Cortex of kidney (tissue), 1 donor: Measurements from ENCODE around the gene CACNA2D2.

Experiments
- DNase-seq: peaks from one replicate; lab custom pipeline; 2025; lab: John Stamatoyannopoulos, UW

CACNA2D2 gene

DNA sequence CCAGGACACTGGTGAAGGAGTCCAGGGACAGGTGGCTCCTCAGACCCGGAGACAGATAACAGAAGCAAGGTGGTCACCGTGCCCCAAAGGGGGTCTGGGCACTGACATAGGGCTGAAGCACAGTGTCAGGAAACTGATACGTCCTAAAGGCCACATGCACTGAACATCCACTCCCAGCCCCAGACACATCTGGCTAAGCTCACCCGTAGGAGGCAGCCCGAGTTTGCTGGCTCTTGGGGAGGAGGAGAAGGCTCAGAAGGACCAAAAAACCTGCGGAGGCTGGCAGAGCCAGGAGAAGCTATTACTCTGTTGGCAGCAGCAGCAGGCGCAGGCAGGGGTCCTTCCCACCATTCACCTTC lies 1.2 kb downstream of the CACNA2D2 start:
- no peak for DNase-seq

DNA sequence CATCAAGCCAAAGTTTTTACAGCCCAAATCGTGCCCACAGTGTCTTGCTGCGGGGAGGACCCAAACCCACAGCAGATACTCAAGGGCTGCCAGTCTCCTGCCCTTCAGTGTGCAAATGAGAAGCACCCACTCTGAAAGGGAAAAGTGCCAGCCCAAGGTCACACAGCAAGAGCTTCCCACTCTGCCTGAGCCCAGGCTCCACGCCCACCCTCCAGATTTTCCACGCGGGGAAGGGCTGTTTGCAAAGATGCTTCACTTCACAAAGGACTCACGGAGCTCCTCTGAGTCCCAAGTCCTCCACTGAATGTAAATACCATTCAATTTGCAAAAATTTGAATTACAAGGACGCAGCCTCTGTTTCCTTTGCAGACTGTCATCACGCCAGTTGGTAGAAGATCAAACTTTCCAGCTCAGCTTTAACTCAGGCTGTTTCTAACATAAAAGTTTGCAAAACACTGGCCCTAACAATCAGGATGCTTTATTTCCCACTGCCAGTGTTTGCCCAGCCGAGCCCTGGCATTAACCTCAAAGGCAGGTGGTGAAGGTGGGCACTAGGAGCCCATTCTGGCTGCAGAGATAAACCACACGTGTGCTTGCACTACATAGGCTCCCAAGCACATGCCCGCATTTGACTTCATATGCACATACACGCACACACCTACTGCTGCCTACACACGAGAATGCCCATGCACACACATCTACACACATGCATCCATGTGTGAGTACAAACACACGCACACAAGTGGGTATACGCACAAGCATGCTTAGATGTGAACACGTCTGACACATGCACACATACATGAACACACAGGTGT lies 7.6 kb downstream of the CACNA2D2 start:
- no peak for DNase-seq

DNA sequence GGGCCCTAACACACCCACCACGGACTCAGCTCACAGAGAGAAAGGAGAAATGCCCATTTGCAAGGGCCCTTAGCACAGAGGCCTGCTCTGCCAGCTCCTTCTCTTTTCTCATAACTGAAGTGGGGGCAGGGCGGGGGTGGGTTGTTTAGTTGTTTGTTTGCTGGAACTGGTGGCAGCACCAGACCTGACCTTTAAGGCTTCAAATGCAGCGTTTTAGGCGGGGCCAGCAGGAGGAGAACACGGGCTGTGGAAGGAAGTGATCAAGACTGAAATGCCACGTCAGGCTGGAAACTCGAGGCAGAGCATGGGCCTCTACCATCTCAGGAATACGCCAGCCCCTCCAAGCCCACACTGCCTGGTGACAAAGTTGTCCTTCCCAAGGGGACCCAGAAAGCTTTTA lies 9.3 kb downstream of the CACNA2D2 start:
- DNase-seq, result no peak

DNA sequence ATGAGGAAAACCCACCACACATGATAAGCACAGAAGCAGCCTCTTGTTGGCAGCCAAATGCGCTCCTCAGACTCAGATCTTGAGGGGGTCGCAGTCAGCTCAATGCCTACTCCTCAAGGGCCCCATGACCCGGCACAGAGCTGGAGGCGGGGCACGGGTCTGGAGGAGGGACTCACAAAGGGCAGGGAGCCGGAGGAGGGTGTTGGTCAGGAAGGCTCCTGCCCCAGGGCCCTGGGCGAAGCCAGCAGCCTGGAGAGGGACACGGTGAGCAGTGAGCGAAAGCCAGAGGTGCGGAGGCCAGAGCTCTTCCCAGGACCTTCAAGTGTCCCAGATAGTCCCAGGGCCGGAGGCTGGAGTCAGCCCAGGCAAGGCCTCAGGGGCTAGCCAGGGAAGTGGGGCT lies 9.8 kb downstream of the CACNA2D2 start:
- DNase-seq, result no peak

DNA sequence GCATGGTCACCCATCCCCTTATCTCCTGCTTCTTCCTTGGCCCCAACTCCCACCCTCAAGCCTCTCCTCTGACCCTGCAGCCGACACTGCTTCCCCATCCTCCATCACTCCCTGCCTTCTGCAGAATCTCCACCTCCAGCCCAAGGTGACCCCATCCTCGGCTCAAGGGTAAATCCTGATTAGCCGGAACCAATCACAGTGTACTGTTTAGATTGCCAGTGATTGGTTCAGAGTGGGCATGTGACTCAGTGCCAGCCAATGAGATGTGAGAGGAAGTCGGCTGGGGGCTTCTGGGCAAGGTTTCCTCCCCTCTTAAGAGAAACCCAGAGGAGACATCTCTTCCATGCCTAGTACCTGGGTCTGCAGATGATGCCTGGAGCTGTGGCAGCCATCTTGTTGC lies 10.3 kb downstream of the CACNA2D2 start:
- DNase-seq, result no peak

DNA sequence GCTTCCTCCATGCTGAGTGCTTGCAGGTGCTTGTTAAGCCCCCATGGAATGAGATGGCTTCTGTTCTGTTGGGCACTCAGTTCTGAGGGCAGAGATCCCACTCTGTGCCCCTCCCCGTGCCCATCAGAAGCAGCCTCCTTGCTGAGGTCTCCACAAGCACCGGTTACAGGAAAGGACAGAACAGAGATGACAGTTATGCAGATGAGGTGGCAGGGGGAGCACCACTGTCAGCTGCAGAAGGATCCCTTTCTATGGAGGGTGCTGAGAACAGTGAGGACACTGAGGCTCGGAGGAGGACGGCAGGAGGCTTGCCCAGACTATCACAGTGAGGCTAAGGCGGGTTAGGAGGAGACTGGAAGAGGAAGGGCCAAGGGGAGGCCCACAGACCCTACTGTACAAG lies 12.4 kb downstream of the CACNA2D2 start:
- no peak for DNase-seq

DNA sequence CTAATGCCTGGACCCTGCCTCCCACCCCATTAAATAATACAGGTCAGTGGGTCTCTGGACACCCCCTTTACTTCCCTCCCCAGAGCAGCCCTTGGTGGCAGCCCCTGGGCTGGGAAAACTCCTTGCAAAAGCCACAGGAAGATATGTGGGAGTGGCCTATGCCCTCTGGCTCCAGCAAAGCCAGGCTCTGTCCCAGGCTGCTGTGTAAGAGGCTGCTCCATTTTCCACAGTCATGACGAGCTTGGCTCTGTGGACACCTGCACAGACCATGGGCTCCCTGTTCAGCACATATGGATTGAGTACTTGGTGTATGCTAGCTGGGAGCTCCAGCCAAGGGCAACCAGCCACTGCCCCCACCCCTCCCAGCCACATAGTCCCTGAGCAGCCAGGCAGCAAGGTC lies 13.0 kb downstream of the CACNA2D2 start:
- no peak for DNase-seq

DNA sequence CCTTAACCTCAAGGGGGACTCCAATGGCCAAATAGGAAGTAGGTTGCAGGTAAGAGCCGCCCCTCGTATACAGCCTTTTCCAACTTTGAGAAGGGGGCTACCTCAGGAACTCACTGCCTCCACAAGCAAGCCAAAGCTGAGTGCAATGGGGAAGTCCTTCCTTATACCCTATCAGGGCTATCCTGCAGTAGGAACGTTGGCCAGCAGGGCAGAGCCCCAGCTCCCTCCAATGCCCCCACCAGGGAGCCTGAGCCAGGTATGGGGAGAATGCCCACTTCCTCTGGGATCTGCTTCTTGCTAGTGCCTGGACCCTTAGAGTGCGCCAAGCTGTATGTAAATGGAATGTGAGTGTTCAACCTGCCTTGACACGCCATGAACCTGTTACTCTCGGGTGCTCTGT lies 16.3 kb downstream of the CACNA2D2 start:
- DNase-seq, result no peak

DNA sequence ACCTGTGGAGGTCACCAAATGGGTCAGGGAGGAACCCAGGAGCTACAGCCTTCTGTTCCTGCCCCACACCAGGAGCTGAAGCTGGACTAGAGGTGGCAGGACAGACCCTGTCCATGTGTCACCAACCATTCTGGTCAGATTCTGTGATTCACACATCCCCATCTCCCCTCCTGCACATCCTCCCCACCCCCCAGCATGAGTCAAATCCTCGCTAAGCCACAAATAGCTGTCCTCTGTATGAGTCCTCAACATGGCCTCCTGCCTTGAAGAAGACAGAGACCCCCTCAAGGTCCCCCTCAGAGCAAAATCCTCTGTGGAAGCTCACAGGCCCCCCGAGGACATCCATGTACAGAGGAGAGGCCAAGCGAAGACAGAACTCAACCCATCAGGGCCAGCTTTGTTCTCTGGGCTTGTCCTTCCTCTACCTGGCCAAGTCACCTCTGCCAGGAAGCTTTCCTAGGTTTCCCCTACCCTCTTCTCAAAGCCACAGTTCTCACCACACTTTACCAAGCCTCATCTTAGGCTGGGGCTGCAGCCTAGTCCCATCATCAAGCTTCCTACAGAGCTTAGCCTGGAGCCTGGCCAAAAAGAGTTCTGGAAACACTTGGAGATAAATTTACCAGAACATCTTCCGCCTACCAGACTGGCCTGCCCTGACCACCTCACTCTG lies 17.1 kb downstream of the CACNA2D2 start:
- no peak for DNase-seq

DNA sequence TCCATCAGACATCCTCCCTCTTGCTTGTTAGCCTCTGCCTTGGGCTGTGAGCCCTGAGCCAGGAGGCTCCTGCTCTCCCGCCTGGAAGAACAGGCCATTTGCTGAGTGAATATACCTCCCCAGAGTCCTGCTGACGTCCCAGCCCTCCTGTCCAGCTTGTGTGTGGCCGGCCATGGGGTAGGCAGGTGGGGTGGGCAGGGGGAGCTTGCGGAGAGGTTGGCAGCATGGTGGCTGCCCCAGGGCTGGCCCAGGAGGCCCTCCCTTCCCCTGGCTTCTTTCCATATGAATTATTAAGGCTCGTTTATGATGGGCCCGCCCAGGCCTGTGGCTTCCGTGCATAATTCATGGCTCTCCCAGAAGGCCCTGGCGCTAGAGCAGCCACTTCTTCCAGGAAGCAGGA lies 18.7 kb downstream of the CACNA2D2 start:
- DNase-seq, result no peak

DNA sequence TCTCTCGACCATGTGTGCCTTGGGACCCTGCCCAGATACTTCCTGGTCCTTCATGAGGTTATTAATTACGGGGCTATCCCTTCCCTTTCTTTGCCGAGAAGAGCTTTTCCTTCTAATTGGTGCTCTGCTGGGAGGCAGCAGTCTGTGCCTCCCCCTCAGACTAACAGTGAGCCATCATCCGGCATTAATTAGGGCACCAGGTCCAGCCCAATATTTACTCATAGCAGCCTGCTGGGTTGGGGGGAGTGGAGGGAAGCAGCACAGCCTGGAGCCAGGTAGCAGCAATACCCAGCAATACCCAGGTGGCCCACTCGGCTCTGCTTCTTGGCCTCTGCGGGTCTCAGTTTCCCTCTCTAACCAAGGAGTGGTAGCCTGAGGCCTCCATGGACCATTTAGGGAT lies 20.1 kb downstream of the CACNA2D2 start:
- no peak for DNase-seq

DNA sequence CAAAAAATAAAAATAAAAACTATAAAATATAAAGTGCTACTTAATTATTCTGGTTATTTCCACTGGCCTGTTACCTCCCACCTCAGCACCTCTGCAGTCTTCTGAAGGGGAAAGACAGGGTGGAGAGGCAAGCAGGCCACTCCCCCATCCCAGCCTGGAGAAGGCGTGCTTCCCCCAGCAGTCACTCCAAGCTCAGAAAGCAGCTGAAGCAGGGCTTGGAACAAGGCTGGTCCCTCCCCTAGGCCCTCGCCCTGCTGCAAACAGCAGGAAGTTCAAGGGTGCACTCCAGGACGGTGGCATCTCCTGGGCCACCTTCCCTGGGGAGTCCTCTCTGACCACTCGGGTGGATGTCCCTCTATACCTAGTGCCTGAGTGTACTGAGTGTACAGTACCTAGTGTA lies 21.4 kb downstream of the CACNA2D2 start:
- no peak for DNase-seq

DNA sequence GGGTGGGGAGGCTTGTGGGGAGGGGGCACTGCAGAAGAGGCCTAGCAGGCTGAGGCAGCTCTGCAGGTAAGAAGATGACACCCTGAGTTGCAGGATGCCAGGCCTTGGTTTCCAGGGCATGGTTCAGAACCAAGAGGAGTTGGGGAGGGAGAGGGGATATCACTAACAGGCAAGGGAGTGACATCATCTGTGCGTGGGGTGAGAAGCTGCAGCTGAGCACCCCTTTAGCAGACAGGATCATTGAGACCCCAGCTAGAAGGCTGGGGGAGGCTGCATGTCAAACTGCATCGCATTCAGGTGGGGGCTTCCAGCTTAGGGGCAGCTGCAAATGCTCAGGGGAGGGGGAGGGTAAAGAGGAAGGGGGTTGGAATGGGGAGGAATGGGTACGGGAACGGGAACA lies 23.0 kb downstream of the CACNA2D2 start:
- no peak for DNase-seq

DNA sequence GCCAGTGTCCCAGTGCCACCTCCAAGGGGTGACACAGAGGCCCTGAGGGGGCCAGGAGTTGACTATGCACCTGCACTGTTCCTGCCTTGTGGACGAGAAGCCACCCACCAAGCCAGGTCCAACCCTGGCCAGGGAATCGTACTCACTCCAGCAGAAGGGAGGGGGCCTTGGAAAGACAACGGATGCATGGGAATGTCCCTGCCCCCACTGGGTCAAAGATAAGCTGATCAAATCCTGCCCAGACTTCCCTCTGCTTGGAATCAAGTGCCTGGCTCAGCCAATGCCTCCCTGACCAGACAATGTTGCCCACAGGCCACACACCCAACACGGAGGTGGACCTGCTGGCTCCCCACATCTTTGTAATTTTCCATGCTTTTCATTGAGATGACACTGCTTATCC lies 23.9 kb downstream of the CACNA2D2 start:
- no peak for DNase-seq

DNA sequence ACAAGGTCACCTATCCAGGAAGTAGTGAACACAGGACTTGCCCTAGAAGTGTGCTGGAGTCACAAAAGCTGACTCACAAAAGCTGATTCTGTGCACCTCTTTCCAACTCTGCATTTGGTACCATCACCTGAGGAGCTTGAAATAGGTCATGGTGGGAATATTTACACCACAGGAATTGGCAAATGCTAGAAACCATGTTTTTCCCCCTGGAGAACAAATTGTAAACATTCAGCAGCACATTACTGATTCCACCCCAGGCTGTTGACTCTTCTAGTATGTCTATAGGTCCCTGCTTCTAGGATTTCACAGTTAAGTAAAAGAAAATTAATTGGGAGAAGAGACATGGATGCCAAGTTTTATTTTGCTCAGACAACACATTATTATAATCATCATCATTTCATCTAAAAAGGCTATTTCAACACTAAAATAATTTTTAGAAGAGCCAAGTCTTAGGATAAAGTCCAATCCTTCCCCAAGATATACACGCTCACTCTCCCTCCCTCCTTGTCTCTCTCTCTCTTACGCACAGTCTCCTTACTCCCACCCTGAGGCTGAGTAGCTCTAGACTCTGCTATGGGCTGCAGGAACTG lies 24.7 kb downstream of the CACNA2D2 start:
- DNase-seq, result no peak

DNA sequence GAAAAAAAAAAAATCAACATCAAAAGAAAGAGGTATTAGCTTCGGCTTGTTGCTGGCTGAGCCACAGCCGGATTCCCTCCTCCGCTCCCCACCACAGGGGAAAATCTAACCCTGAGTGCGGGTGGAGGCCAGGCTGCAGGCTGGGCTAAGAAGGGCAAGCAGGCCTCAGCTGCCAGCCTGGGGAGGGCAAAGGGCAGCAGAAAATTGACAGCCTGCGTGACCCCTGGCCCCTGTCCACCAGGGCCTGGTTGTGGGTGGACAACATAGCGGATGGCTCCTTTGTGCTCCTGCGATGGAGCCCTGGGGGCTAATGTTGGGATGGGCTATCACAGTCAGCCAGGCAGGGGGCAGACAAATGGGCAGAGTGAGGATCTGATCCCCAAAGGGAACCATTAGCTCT lies 25.4 kb downstream of the CACNA2D2 start:
- no peak for DNase-seq

DNA sequence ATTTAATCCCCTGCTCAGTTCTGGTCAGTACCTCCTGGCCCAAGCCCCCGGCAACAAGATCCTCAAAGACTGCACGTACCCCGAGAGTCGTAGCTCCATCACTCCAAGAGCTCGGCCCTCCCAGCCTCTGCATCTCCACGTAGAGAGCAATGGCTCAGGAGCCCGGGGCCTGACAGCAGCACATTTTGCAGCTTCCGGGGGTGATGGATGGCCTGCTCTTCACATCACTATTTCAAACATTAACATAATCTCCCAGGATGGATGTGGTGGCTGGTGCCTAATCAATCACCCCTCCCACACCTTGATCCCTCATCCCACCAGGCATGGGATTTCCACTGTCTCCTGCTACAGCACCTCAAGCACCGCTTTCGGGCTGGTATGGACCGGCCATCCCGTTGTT lies 28.1 kb downstream of the CACNA2D2 start:
- no peak for DNase-seq

DNA sequence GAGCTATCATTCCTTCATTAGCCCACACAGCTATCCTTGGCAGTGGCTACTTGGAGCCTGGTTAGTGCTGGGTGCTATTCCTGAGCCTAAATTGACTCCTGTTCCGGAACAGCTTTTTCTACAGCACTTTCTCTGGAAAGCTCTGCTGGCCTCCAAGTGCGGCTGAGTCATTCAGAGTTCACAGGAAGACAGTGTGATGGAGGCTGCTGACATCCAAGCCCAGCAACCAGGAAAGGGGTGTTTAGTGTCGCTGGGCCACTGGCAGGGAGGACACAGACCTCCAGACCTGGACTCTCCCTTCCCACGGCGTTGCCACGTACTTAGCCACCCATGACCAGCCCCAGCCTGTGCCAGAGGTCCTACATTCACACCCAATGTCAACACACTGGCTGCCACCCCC lies 28.7 kb downstream of the CACNA2D2 start:
- no peak for DNase-seq

DNA sequence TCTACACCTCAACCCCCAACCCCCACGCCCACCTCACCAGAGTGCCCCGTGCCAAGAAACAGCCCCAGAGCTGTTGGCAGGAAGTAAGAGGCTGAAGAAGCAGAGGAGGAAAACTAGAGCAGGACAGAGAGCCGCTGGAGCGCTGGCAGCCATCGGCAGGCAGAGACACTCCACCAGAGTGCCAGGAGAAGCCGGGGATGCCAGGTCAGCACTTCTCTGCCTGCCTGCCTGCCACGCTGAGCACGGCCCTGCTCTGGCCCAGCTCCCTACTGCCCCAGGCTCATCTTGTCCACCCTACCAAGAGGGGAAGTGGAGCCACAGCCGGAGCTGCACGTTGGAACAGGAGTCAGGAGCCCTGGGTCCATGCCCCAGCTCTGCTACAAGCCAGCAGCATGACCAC lies 29.7 kb downstream of the CACNA2D2 start:
- no peak for DNase-seq

DNA sequence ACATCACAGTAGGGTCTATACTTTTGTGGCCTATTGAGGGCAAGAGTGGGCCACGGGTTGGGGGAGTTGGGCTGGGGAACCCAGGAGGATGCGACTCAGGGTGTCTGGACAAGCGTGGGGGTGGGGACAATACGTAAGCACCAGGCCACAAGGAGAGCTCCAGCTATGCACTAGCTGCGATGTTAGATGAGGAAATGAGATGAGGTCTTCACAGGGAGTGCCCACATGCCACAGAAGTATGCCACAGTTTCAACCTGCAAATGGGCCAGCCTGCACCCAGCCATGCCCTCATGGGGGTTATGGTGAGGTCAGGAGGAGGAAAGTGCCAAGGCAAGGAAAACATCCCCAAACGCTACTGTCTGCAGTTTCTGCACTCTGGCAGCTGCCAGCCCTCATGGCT lies 30.5 kb downstream of the CACNA2D2 start:
- DNase-seq, result no peak

DNA sequence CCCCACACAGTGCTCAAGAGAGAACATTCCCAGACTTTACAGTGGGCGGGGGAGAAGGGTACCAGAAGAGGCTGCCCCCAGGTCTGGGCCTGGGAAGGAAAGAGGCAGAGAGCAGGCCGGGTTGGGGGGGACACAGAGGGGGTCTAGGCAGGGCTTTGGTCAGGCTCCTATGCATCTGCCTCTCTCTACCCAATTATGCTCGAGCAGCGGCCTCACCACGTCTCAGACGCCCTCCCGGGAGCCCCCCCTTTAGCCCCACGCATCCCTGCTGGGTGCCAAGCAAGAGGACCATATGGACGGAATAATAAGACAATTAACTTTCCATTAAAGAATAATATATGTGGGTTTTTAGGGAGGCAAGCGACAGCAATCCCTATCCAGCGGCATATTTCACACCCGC lies 32.8 kb downstream of the CACNA2D2 start:
- DNase-seq, result no peak

DNA sequence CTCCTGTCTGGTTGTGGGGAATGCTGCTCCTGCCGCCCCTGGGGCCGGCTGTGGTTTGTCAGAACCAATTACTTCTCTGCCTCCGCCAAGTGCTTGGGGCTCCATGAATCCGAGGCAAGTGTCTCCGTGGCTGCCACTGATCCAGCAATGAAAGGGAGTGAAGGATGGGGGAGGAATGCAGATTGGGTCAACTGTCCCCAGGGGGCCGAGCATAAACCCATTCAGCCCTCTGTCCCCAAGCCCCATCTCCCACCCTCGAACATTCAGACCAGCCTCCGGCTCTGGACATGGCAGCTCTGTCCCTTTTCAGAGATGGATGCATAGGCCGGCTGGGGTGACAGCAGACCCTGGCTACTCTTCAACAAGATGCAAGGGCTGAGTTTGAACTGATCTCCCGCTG lies 35.5 kb downstream of the CACNA2D2 start:
- no peak for DNase-seq

DNA sequence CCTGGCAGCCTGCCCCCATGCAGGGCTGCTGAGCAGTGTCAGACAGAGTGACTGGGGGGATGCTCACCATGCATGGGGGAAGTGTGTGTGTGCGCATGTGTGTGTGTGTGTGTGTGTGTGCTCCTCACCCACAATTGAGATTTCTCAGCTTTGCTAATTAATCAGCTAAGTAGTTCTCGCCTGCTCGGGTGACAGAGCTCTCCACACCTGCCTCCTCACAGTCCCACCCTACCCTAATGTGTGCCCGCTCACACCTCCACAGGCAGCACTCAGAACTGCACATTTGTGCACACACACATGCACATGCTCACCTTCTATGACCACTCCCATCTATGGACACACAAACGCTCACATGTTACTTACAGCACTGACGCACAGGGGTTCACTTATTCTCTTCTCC lies 37.3 kb downstream of the CACNA2D2 start:
- DNase-seq, result no peak

DNA sequence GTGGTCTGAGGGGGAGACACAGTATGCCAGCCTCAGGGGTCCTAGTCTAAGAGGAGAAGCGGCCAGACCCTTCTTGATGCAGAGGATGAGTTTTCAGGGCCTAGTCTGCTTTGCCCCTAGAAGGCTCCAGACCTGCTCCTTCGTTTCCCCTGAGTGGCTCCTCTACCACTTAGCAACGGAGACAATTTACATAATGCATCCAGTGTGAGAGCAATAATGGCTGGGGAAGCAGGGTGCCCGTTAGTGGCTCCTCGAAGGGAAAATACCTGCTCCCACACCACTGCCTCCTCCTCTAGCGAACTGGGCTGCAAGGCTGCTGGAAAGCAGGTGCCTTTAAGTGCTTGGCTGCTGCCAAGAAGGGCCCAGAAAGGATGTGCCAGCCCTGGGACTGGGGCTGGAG lies 38.9 kb downstream of the CACNA2D2 start:
- DNase-seq, result no peak
